GM12864 (cell line): ENCODE data around the gene KRTAP22-2.

Experiments used
- DNase-seq: peaks from one replicate; pipeline ENCODE4 v3.0.0-alpha.2; 2011; ENCODE audit warnings: low read depth
- H3K4me3 ChIP-seq: 2 replicates; pipeline ENCODE4 v1.5.1; 2011; ENCODE audit warnings: mild to moderate bottlenecking, low read depth, low read length, control low read depth
- CTCF ChIP-seq: IDR thresholded peaks from 2 replicates; pipeline ENCODE4 v1.5.1; 2011; ENCODE audit warnings: low read depth, mild to moderate bottlenecking, moderate library complexity, low read length, control low read depth, inconsistent platforms; ENCODE audit errors: missing control alignments

Gene KRTAP22-2

DNA sequence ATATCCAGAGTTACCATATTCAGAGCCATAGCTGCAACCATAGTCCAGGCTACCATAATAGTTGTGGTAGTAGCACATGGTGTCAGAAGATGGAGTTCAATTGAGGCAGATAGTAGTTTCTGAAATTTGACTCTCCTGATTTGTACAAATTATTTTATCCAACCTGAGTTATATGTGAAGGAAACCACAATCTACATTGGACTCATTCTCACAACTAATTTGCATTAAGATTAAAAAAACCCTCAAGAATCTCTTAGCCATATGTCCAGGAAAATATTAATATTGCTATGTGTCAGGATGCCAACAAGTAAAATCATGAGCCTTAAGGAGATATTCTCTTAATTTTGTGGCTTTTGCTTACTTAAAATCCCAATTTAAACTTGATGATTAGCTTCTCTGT lies at the start of gene KRTAP22-2:
TSS of gene KRTAP22-2 (minus strand) at position 101 of the 400 bp plus-strand sequence.
- DNase-seq = no peak
- no peak for TF ChIP-seq CTCF
- H3K4me3 ChIP-seq = no peak within 1 kb of the TSS

DNA sequence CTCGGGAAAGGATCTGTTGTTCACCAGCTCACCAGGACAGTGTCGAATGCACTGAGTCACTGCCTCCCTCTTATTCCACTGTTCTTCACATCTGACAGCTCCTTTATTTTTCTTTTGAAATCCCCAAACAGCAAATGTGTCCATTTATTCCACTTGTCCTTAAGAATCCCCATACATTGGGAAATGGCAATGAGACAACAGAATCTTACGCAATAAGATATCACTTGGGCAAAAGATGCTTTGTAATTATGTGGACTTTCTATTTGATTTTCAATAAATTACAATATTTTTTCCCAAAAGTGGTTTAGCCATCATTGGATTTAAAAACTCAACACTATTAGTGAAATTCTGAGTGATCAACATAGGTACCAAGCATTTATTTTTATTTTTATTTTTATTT lies 48.5 kb upstream of the KRTAP22-2 start:
- no peak overlapping the region for H3K4me3 ChIP-seq
- TF ChIP-seq CTCF = no peak
- no peak for DNase-seq

DNA sequence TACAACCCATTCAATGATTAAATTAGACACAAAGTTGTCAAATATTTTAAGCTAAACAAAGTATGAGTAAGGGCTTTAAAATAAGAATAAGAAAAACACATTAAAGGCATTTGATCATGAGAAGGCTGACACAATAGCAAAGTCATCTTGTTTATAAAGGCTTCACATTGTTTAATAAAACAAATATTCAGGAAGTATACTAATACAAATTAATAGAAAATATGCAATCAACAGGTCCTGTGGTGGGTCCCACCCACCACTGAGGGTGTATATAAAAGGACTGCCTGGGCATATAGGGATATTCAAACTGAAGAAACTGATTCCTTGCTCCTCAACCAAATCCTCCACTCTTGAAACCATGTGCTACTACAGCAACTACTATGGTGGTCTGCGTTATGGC lies 44.7 kb upstream of the KRTAP22-2 start, which contains the start of gene KRTAP20-2:
TSS of gene KRTAP20-2 (plus strand) at position 301 of the 400 bp plus-strand sequence. CDS start at position 359, 58 bp downstream.
- no peak within 1 kb of the TSS for H3K4me3 ChIP-seq
- DNase-seq = no peak
- TF ChIP-seq CTCF = no peak

- TF ChIP-seq CTCF = no peak
- no peak overlapping the region for H3K4me3 ChIP-seq
- DNase-seq = no peak
Measured at GRCh38 chr21:30629200-30629599, 39.0 kb upstream of the KRTAP22-2 start.

- no peak overlapping the region for H3K4me3 ChIP-seq
- DNase-seq = no peak
- TF ChIP-seq CTCF = no peak
Measured at GRCh38 chr21:30628109-30628508, 37.9 kb upstream of the KRTAP22-2 start.

- H3K4me3 ChIP-seq = no peak overlapping the region
- no peak for TF ChIP-seq CTCF
- no peak for DNase-seq
Measured at GRCh38 chr21:30625449-30626165, 35.4 kb upstream of the KRTAP22-2 start.

DNA sequence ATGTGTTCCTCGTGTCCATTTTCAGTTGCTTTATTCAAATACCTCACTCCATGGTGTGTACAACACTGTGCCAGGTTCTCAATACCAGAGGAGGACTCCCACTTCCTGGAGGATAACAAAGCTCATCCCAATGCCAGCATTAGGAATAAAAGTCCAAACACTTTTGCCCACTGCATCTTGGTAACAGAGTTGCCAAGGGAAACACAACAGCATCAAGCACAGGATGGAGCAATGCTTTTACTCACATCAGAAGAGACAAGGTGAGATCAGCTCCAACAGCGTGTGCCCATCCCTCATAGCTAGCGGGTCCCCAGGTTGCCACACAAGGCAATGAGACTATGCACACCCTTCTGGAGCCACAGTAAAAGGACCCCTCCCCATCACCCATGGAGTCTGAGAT lies 33.2 kb upstream of the KRTAP22-2 start:
- no peak for DNase-seq
- TF ChIP-seq CTCF = no peak
- H3K4me3 ChIP-seq = no peak overlapping the region
